GM12878 (cell line): ENCODE data around the gene SMOC2. TPM values are rescaled to one million over a fixed set of nuclear protein-coding genes. Genes with fewer than 3 reads are reported as not detected.

Experiments
- ATAC-seq: fragments of 200-7000 bp; cut with Tn5 transposase; 3 replicates; pipeline ENCODE4 v1.9.1; 2020; ENCODE audit warnings: mild to moderate bottlenecking, moderate library complexity
- BruUV-seq: library from RNA; stranded (reverse); fragments of 400-500 nt; replicated peaks from 2 replicates; lab custom pipeline; 2021; lab: Mats Ljungman, UMichigan
- CTCF ChIA-PET: fragments of 300-600 bp; sonication (Branson Sonifier 250); formaldehyde crosslinking; extraction: SDS; loops from one replicate; lab custom pipeline; 2021; ENCODE audit warnings: inconsistent platforms; lab: Yijun Ruan, JAX
- POLR2A ChIA-PET: fragments of 350-600 bp; formaldehyde crosslinking; extraction: SDS; loops from one replicate; lab custom pipeline; 2021; ENCODE audit warnings: inconsistent platforms; lab: Charles Lee
- RAD21 ChIA-PET: fragments of 300-600 bp; sonication (Branson Sonifier 250); formaldehyde crosslinking; loops from one replicate; lab custom pipeline; 2023; ENCODE audit warnings: antibody characterized with exemption; ENCODE audit not compliant: unreplicated experiment; lab: Charles Lee
- SMC1A ChIA-PET: fragments of 300-600 bp; sonication (Branson Sonifier 250); formaldehyde crosslinking; loops from one replicate; lab custom pipeline; 2023; ENCODE audit not compliant: unreplicated experiment, uncharacterized antibody; lab: Charles Lee
- DNase-seq: peaks from one replicate; pipeline ENCODE4 v3.0.0-alpha.2; 2011; ENCODE audit warnings: low read depth, low spot score
- FAIRE-seq: peaks from 3 replicates; lab custom pipeline; 2011; peaks lifted over from hg19 to GRCh38; lab: Jason Lieb, UNC
- H2AFZ ChIP-seq: 2 replicates; pipeline ENCODE4 v1.6.0; 2011; ENCODE audit warnings: low read depth, low read length, control low read depth; ENCODE audit not compliant: control insufficient read depth
- H3K27ac ChIP-seq: 2 replicates; pipeline ENCODE4 v1.5.1; 2011; ENCODE audit warnings: control low read depth; ENCODE audit not compliant: control insufficient read depth, insufficient read depth
- H3K27me3 ChIP-seq, 2 experiments: replicated peaks in 1 of 2; 2 replicates each; pipeline versions ENCODE4 v1.6.0 to v1.6.1; 2011; ENCODE audit warnings: low read length in 1 of 2; ENCODE audit not compliant: control insufficient read depth in 2 of 2, insufficient read depth in 2 of 2
- H3K36me3 ChIP-seq, 2 experiments: 2 replicates each; pipeline ENCODE4 v1.5.1; 2011; ENCODE audit warnings: low read length in 1 of 2; ENCODE audit not compliant: control insufficient read depth in 2 of 2, insufficient read depth in 2 of 2
- H3K4me1 ChIP-seq: 2 replicates; pipeline ENCODE4 v1.6.1; 2011; ENCODE audit warnings: mild to moderate bottlenecking, low read length, moderate library complexity, mixed read lengths; ENCODE audit not compliant: control insufficient read depth, insufficient read depth
- H3K4me2 ChIP-seq: 2 replicates; pipeline ENCODE4 v1.6.0; 2011; ENCODE audit warnings: control low read depth; ENCODE audit not compliant: control insufficient read depth, insufficient read depth
- H3K4me3 ChIP-seq: fragments of 200-600 bp; sonication (generic); 2 replicates; pipeline ENCODE4 v1.5.1; 2016
- H3K79me2 ChIP-seq: 2 replicates; pipeline ENCODE4 v1.6.0; 2011; ENCODE audit warnings: low read length; ENCODE audit not compliant: control insufficient read depth, insufficient read depth
- H3K9ac ChIP-seq: 2 replicates; pipeline ENCODE4 v1.8.0; 2011; ENCODE audit warnings: low read length, control low read depth, mixed read lengths; ENCODE audit not compliant: control insufficient read depth, insufficient read depth
- H3K9me3 ChIP-seq: replicated peaks from 3 replicates; pipeline ENCODE4 v1.5.1; 2011; ENCODE audit warnings: mild to moderate bottlenecking, low read length; ENCODE audit not compliant: control insufficient read depth, insufficient read depth
- H4K20me1 ChIP-seq: 2 replicates; pipeline ENCODE4 v1.6.0; 2011; ENCODE audit not compliant: control insufficient read depth, insufficient read depth
- DPF2 ChIP-seq: fragments of 450-650 bp; IDR thresholded peaks from 2 replicates; pipeline ENCODE4 v1.6.1; 2017; ENCODE audit warnings: mild to moderate bottlenecking
- HCFC1 ChIP-seq: fragments of 150-350 bp; IDR thresholded peaks from 2 replicates; pipeline ENCODE4 v1.6.1; 2014; ENCODE audit warnings: low read length
- IKZF1 ChIP-seq: fragments of 450-650 bp; conservative IDR thresholded peaks from 2 replicates; pipeline ENCODE4 v1.6.1; 2017; ENCODE audit warnings: antibody characterized with exemption, mild to moderate bottlenecking
- LARP7 ChIP-seq: fragments of 450-650 bp; IDR thresholded peaks from 2 replicates; pipeline ENCODE4 v1.6.1; 2017; ENCODE audit warnings: mild to moderate bottlenecking
- MEF2A ChIP-seq: IDR thresholded peaks from 2 replicates; pipeline ENCODE4 v1.6.1; 2011; ENCODE audit warnings: low read depth, mild to moderate bottlenecking, low read length, moderate library complexity; ENCODE audit not compliant: insufficient read depth
- MYB ChIP-seq: fragments of 150-350 bp; IDR thresholded peaks from 2 replicates; pipeline ENCODE4 v1.6.1; 2014; ENCODE audit warnings: mild to moderate bottlenecking, low read depth, low read length, borderline replicate concordance
- NFYB ChIP-seq: IDR thresholded peaks from 2 replicates; pipeline ENCODE4 v1.6.1; 2011; ENCODE audit warnings: low read depth, mild to moderate bottlenecking, low read length, improper control_type of control experiment, moderate library complexity; ENCODE audit not compliant: insufficient read depth
- RAD21 ChIP-seq: IDR thresholded peaks from 2 replicates; pipeline ENCODE4 v1.6.1; 2011; ENCODE audit warnings: mild to moderate bottlenecking, low read depth, low read length, moderate library complexity; ENCODE audit not compliant: insufficient read depth
- RBBP5 ChIP-seq: fragments of 200-600 bp; sonication (generic); conservative IDR thresholded peaks from 2 replicates; pipeline ENCODE4 v1.6.1; 2016
- RELA ChIP-seq: fragments of 450-650 bp; IDR thresholded peaks from 2 replicates; pipeline ENCODE4 v1.8.0; 2014; ENCODE audit warnings: borderline replicate concordance; ENCODE audit not compliant: partially characterized antibody
- TBL1XR1 ChIP-seq: IDR thresholded peaks from 2 replicates; pipeline ENCODE4 v1.6.1; 2012; ENCODE audit warnings: low read depth, low read length, improper control_type of control experiment
- TCF12 ChIP-seq: IDR thresholded peaks from 2 replicates; pipeline ENCODE4 v1.6.1; 2011; ENCODE audit warnings: low read depth, mild to moderate bottlenecking, low read length
- TCF3 ChIP-seq: IDR thresholded peaks from 2 replicates; pipeline ENCODE4 v1.6.1; 2012; ENCODE audit warnings: low read depth, mild to moderate bottlenecking, low read length, borderline replicate concordance; ENCODE audit not compliant: insufficient read depth
- WGBS: methylation state at CpG from one replicate; pipeline ENCODE4 v1.1.6; 2016; ENCODE audit warnings: low lambda C conversion rate; ENCODE audit not compliant: insufficient replicate concordance, insufficient coverage; ENCODE audit errors: missing lambda C conversion rate; 5-methylcytosine and 5-hydroxymethylcytosine counted together
- in situ Hi-C: fragments of 300-500 bp; cut with MboI; formaldehyde crosslinking; loops from 9 replicates; pipeline ENCODE4 v1.14.3; 2018; ENCODE audit warnings: mixed read lengths
- intact Hi-C: fragments of 100-400 bp; cut with micrococcal nuclease; formaldehyde crosslinking; loops from one replicate; pipeline ENCODE4 v1.14.2; 2022; ENCODE audit not compliant: unreplicated experiment
- polyA plus RNA-seq, 11 experiments: library from polyadenylated mRNA; depleted of rRNA in 4 of 11; unstranded in 6 of 11; stranded (reverse) in 5 of 11; fragments of >200 nt; fragmentation: Nextera tagmentation in 4 of 11; fragmentation: Illumina TruSeq in 1 of 11; extraction: Ambion mirVana in 4 of 11; extraction: Trizol in 1 of 11; gene quantifications; 1 replicate in 1 of 11; 2 replicates in 10 of 11; pipeline versions ENCODE4 v1.2.1 to v1.2.3, GENCODE V29; 2011 to 2016; ENCODE audit warnings: inconsistent platforms in 2 of 11, missing spikeins in 2 of 11, low read depth in 1 of 11
- total RNA-seq, 4 experiments: library from RNA; depleted of rRNA in 3 of 4; stranded (reverse); fragments of >200 nt in 3 of 4; fragmentation: Illumina TruSeq in 1 of 4; extraction: Trizol in 1 of 4; gene quantifications; 2 replicates each; pipeline versions ENCODE4 v1.2.1 to v1.2.3, GENCODE V29; 2013 to 2021
- TF ChIP-seq, protein P1 (sequence below): fragments of 450-650 bp; conservative IDR thresholded peaks from 2 replicates; pipeline ENCODE4 v1.6.1; 2017; ENCODE audit warnings: mild to moderate bottlenecking, moderate library complexity
- TF ChIP-seq, protein P2 (sequence below): IDR thresholded peaks from 2 replicates; pipeline ENCODE4 v1.6.1; 2011; ENCODE audit warnings: borderline replicate concordance, low read depth, mild to moderate bottlenecking, moderate library complexity, low read length; ENCODE audit not compliant: insufficient read depth, poor library complexity, severe bottlenecking
- TF ChIP-seq, protein P3 (sequence below): IDR thresholded peaks from 2 replicates; pipeline ENCODE4 v1.6.1; 2011; ENCODE audit warnings: mild to moderate bottlenecking, low read depth, low read length, moderate library complexity; ENCODE audit not compliant: insufficient replicate concordance
- TF ChIP-seq, protein P4 (sequence below): fragments of 450-650 bp; IDR thresholded peaks from 2 replicates; pipeline ENCODE4 v1.6.1; 2017; ENCODE audit warnings: mild to moderate bottlenecking, moderate library complexity

Gene SMOC2
- total and polyA plus RNA-seq, 10 of the 15 experiments (the other 5 are each of a cell fraction or from before 2014, with no cell fraction given): 0.10 to 0.12 TPM; not detected in 8

DNA sequence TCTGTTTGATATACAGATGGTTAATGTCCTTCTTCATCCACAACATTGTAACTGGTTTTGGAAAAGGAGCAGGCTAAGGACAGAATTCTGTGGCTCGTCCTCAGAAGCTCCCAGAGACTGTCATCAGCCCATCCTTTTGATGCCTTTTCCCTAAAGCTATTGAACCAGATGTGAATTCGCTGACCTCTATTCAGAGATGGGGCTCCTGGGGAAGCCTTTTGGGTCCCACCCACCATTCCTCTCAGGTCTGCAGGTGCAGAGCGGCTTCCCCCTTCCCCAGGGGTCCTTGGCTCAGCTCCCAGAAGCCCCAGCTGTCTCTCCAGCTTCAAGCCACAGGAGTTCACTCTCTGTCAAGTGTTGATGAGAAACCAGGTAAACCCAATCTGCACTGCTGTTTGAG is 191.7 kb downstream of the SMOC2 start:
- ChIA-PET POLR2A (no interaction called here), CTCF (no interaction called here), SMC1A (no interaction called here), RAD21 (no interaction called here)
- 3% methylated on average over 3 of the region's 3 CpGs for WGBS
- Histone ChIP-seq H4K20me1 (no peaks in the 10 kb centered on the region), H3K9ac (no peak overlapping the region), H3K4me3 (no peak overlapping the region), H2AFZ (no peak overlapping the region), H3K27ac (no peak overlapping the region), H3K4me2 (no peak overlapping the region), H3K9me3 (no peaks in the 10 kb centered on the region), H3K79me2 (no peaks in the 10 kb centered on the region), H3K27me3 (no peaks in the 10 kb centered on the region), H3K4me1 (no peaks in the 10 kb centered on the region), H3K36me3 (no peaks in the 10 kb centered on the region)
- no peak for DNase-seq
- no peak for ATAC-seq
- in situ Hi-C loops (no loop called here), intact Hi-C loops (no loop called here)
- BruUV-seq: no TSS peak
- TF ChIP-seq TCF12 (no peak), TCF3 (no peak), MYB (no peak), MEF2A (no peak), LARP7 (no peak), HCFC1 (no peak), TBL1XR1 (no peak), RAD21 (no peak), RBBP5 (no peak), RELA (no peak), IKZF1 (no peak), NFYB (no peak), DPF2 (no peak)
- TF ChIP-seq, protein P1, sequence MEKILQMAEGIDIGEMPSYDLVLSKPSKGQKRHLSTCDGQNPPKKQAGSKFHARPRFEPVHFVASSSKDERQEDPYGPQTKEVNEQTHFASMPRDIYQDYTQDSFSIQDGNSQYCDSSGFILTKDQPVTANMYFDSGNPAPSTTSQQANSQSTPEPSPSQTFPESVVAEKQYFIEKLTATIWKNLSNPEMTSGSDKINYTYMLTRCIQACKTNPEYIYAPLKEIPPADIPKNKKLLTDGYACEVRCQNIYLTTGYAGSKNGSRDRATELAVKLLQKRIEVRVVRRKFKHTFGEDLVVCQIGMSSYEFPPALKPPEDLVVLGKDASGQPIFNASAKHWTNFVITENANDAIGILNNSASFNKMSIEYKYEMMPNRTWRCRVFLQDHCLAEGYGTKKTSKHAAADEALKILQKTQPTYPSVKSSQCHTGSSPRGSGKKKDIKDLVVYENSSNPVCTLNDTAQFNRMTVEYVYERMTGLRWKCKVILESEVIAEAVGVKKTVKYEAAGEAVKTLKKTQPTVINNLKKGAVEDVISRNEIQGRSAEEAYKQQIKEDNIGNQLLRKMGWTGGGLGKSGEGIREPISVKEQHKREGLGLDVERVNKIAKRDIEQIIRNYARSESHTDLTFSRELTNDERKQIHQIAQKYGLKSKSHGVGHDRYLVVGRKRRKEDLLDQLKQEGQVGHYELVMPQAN: no peak
- TF ChIP-seq, protein P2, sequence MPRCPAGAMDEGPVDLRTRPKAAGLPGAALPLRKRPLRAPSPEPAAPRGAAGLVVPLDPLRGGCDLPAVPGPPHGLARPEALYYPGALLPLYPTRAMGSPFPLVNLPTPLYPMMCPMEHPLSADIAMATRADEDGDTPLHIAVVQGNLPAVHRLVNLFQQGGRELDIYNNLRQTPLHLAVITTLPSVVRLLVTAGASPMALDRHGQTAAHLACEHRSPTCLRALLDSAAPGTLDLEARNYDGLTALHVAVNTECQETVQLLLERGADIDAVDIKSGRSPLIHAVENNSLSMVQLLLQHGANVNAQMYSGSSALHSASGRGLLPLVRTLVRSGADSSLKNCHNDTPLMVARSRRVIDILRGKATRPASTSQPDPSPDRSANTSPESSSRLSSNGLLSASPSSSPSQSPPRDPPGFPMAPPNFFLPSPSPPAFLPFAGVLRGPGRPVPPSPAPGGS: no peak
- TF ChIP-seq, protein P3, sequence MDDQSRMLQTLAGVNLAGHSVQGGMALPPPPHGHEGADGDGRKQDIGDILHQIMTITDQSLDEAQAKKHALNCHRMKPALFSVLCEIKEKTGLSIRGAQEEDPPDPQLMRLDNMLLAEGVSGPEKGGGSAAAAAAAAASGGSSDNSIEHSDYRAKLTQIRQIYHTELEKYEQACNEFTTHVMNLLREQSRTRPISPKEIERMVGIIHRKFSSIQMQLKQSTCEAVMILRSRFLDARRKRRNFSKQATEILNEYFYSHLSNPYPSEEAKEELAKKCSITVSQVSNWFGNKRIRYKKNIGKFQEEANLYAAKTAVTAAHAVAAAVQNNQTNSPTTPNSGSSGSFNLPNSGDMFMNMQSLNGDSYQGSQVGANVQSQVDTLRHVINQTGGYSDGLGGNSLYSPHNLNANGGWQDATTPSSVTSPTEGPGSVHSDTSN: no peak
- TF ChIP-seq, protein P4, sequence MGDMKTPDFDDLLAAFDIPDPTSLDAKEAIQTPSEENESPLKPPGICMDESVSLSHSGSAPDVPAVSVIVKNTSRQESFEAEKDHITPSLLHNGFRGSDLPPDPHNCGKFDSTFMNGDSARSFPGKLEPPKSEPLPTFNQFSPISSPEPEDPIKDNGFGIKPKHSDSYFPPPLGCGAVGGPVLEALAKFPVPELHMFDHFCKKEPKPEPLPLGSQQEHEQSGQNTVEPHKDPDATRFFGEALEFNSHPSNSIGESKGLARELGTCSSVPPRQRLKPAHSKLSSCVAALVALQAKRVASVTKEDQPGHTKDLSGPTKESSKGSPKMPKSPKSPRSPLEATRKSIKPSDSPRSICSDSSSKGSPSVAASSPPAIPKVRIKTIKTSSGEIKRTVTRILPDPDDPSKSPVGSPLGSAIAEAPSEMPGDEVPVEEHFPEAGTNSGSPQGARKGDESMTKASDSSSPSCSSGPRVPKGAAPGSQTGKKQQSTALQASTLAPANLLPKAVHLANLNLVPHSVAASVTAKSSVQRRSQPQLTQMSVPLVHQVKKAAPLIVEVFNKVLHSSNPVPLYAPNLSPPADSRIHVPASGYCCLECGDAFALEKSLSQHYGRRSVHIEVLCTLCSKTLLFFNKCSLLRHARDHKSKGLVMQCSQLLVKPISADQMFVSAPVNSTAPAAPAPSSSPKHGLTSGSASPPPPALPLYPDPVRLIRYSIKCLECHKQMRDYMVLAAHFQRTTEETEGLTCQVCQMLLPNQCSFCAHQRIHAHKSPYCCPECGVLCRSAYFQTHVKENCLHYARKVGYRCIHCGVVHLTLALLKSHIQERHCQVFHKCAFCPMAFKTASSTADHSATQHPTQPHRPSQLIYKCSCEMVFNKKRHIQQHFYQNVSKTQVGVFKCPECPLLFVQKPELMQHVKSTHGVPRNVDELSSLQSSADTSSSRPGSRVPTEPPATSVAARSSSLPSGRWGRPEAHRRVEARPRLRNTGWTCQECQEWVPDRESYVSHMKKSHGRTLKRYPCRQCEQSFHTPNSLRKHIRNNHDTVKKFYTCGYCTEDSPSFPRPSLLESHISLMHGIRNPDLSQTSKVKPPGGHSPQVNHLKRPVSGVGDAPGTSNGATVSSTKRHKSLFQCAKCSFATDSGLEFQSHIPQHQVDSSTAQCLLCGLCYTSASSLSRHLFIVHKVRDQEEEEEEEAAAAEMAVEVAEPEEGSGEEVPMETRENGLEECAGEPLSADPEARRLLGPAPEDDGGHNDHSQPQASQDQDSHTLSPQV: no peak
- FAIRE-seq: no peak
